Hepatocyte (in vitro differentiated cells): Measurements from ENCODE around the gene ERC2. TPM values are rescaled to one million over a fixed set of nuclear protein-coding genes. Genes with fewer than 3 reads are reported as not detected.

Source experiments
- DNase-seq: peaks from one replicate; pipeline ENCODE4 v3.0.0-alpha.2; 2016; ENCODE audit warnings: low spot score
- H2AFZ ChIP-seq: fragments of 200-600 bp; sonication (generic); 2 replicates; pipeline ENCODE4 v1.6.0; 2016; ENCODE audit warnings: antibody characterized with exemption, mild to moderate bottlenecking
- H3K27ac ChIP-seq: fragments of 200-600 bp; sonication (generic); 2 replicates; pipeline ENCODE4 v1.5.1; 2016; ENCODE audit warnings: mild to moderate bottlenecking
- H3K27me3 ChIP-seq: fragments of 200-600 bp; sonication (generic); 2 replicates; pipeline ENCODE4 v1.6.1; 2016
- H3K36me3 ChIP-seq: fragments of 200-600 bp; sonication (generic); replicated peaks from 2 replicates; pipeline ENCODE4 v1.5.1; 2016; ENCODE audit warnings: low read depth; ENCODE audit not compliant: insufficient read depth
- H3K4me1 ChIP-seq: fragments of 200-600 bp; sonication (generic); 2 replicates; pipeline ENCODE4 v1.5.1; 2016; ENCODE audit warnings: mild to moderate bottlenecking, moderate library complexity; ENCODE audit not compliant: insufficient read depth
- H3K4me2 ChIP-seq: fragments of 200-600 bp; sonication (generic); 2 replicates; pipeline ENCODE4 v1.6.0; 2016
- H3K4me3 ChIP-seq: fragments of 200-600 bp; sonication (generic); 2 replicates; pipeline ENCODE4 v1.5.1; 2016; ENCODE audit warnings: mild to moderate bottlenecking
- H3K79me2 ChIP-seq: fragments of 200-600 bp; sonication (generic); 2 replicates; pipeline ENCODE4 v1.6.0; 2017; ENCODE audit warnings: mild to moderate bottlenecking
- H3K9me2 ChIP-seq: fragments of 200-600 bp; sonication (generic); replicated peaks from 2 replicates; pipeline ENCODE4 v1.6.0; 2017; ENCODE audit warnings: mild to moderate bottlenecking; ENCODE audit not compliant: insufficient read depth
- H3K9me3 ChIP-seq: fragments of 200-600 bp; sonication (generic); 2 replicates; pipeline ENCODE4 v1.5.1; 2016; ENCODE audit warnings: low read depth, mild to moderate bottlenecking
- H4K20me1 ChIP-seq: fragments of 200-600 bp; sonication (generic); 2 replicates; pipeline ENCODE4 v1.6.0; 2016; ENCODE audit warnings: mild to moderate bottlenecking; ENCODE audit not compliant: insufficient read depth, poor library complexity, severe bottlenecking
- EZH2 ChIP-seq: fragments of 200-600 bp; sonication (generic); IDR thresholded peaks from 2 replicates; pipeline ENCODE4 v1.6.1; 2016; ENCODE audit warnings: antibody characterized with exemption, mild to moderate bottlenecking, borderline replicate concordance
- EZH2phosphoT487 ChIP-seq: fragments of 200-600 bp; sonication (generic); IDR thresholded peaks from one replicate; pipeline ENCODE4 v1.6.1; 2018; ENCODE audit warnings: antibody characterized with exemption, mild to moderate bottlenecking, low read depth, moderate library complexity; ENCODE audit not compliant: unreplicated experiment, severe bottlenecking
- WGBS: methylation state at CpG from one replicate; pipeline ENCODE4 v1.1.6; 2016; ENCODE audit warnings: low lambda C conversion rate; ENCODE audit errors: missing lambda C conversion rate; 5-methylcytosine and 5-hydroxymethylcytosine counted together
- polyA plus RNA-seq: library from polyadenylated mRNA; unstranded; fragments of >200 nt; fragmentation: Nextera tagmentation; extraction: Ambion mirVana; gene quantifications from 2 replicates; pipeline ENCODE4 v1.2.1, GENCODE V29; 2016
- total RNA-seq: library from RNA; depleted of rRNA; stranded (reverse); fragments of >200 nt; gene quantifications from 2 replicates; pipeline ENCODE4 v1.2.3, GENCODE V29; 2014
- TF ChIP-seq, protein P1 (sequence below): fragments of 200-600 bp; sonication (generic); IDR thresholded peaks from 2 replicates; pipeline ENCODE4 v1.5.1; 2016; ENCODE audit warnings: antibody characterized with exemption, mild to moderate bottlenecking; ENCODE audit not compliant: poor library complexity

Gene ERC2
- total and polyA plus RNA-seq, 2 experiments from 2014 or later, result 1.2 to 5.3 TPM

DNA sequence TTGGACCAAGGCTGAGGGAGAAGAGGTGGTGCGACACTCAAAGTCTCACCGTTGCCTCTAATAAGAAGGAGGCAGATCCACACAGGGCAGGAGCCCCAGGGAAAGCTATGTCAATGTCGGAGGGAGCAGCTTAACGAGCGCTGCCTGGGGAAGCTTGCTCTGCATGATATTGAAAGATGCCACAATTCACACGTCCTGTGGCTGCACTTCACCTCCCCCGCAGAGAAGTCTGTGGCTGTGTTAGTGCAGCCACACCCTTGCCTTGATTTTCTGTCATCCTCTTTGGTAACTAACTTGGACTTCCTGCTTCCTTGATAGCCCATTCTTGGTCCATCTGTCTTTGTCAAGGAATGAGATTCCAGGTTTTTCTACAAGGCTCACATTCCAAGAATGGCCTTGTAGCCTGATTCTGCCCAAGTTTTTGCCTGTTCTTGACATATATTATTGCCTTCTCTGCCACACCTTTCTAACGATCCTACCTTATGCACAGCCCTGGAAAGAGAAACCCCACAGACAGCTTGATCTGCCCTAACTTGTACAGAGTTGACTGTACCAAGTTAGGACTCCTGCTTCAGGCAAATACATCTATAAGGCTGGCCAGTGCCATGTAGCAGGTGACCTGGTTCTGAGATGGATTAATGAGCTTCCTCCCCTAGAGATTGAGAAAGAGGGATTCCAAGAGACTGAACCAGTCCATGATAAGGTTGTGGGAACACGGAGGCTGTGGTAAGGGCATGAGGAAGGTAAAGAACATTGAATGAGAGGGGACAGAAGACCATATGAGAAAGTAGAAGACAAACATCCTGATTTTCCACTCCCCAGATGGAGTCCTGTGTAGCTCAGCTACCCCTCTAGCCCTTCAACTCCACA, 828.1 kb downstream of the ERC2 start:
- Histone ChIP-seq H3K79me2 (no peaks in the 10 kb centered on the region), H3K4me1 (no peaks in the 10 kb centered on the region), H3K27ac (no peak overlapping the region), H3K9me2 (no peaks in the 10 kb centered on the region), H3K9me3 (no peaks in the 10 kb centered on the region), H3K4me2 (no peak overlapping the region), H3K27me3 (no peaks in the 10 kb centered on the region), H3K4me3 (no peak overlapping the region), H3K36me3 (no peaks in the 10 kb centered on the region), H2AFZ (no peak overlapping the region), H4K20me1 (no peaks in the 10 kb centered on the region)
- 70% methylated on average over 9 of the region's 9 CpGs for WGBS
- no peak for DNase-seq
- TF ChIP-seq EZH2 (no peak), EZH2phosphoT487 (no peak)
- TF ChIP-seq, protein P1, sequence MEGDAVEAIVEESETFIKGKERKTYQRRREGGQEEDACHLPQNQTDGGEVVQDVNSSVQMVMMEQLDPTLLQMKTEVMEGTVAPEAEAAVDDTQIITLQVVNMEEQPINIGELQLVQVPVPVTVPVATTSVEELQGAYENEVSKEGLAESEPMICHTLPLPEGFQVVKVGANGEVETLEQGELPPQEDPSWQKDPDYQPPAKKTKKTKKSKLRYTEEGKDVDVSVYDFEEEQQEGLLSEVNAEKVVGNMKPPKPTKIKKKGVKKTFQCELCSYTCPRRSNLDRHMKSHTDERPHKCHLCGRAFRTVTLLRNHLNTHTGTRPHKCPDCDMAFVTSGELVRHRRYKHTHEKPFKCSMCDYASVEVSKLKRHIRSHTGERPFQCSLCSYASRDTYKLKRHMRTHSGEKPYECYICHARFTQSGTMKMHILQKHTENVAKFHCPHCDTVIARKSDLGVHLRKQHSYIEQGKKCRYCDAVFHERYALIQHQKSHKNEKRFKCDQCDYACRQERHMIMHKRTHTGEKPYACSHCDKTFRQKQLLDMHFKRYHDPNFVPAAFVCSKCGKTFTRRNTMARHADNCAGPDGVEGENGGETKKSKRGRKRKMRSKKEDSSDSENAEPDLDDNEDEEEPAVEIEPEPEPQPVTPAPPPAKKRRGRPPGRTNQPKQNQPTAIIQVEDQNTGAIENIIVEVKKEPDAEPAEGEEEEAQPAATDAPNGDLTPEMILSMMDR, result no peak

DNA sequence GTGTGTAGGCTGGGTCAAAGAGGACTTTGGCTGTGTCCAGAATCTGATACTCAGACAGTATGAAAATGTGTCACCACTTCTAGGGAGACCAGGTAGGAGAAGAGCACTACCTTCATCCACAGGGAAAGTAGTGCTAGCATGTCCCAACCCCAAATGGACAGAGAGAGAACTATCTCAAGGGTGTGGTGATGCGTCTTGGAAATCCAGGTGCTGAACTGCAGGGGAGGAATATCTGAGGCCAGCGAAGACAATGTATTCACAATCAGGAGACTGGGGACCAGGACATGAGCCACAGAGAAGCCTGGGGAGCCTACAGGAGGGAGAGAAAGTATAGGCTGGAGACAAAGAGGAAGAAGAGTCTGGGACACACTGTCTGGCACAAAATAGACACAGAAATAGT, 829.1 kb downstream of the ERC2 start:
- Histone ChIP-seq H3K4me1 (no peaks in the 10 kb centered on the region), H3K27ac (no peak overlapping the region), H3K36me3 (no peaks in the 10 kb centered on the region), H2AFZ (no peak overlapping the region), H3K9me2 (no peaks in the 10 kb centered on the region), H3K79me2 (no peaks in the 10 kb centered on the region), H4K20me1 (no peaks in the 10 kb centered on the region), H3K4me2 (no peak overlapping the region), H3K27me3 (no peaks in the 10 kb centered on the region), H3K9me3 (no peaks in the 10 kb centered on the region), H3K4me3 (no peak overlapping the region)
- no peak for DNase-seq
- TF ChIP-seq EZH2phosphoT487, result no peak
- WGBS, result 87% methylated on average over 2 of the region's 2 CpGs

DNA sequence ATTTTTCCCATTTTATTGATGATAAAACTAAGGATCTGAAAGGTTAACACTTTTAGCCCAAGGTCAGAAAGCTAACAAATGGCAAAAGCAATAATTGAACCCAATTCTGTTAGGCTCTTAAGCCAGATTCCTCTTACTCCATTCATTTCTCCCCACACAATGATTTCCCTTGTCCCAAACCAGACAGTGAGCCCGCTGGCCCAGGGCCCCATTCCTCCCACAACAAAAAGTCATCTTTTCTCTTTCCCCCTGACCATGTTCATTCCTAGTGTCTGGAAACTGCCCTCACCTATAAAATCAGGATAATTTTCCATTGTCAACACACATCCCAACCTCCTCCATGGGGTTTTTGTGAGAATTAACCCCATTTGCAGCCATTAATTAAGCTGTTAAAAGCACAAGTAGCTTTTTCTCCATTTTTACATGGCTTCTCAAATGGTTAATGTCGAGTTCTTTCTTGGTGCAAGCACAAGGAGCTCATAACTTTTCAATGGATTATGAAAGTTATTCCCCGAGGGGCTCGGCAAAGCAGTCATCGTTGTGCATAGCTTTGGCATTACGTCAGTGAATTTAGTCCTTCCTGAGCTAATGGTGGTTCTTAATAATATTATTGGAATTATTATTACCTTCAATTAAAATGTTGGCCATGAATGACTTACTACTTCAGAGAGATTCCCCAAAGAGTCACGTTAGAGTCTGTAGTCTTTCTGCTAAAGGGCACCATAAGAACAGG, 830.2 kb downstream of the ERC2 start:
- H3K27ac ChIP-seq, result no peak overlapping the region
- H3K4me1 ChIP-seq, result no peaks in the 10 kb centered on the region
- H3K79me2 ChIP-seq, result no peaks in the 10 kb centered on the region
- no peak overlapping the region for H3K4me3 ChIP-seq
- TF ChIP-seq EZH2 (no peak), EZH2phosphoT487 (no peak)
- TF ChIP-seq, protein P1, result no peak
- no peaks in the 10 kb centered on the region for H4K20me1 ChIP-seq
- H3K36me3 ChIP-seq, result no peaks in the 10 kb centered on the region
- H2AFZ ChIP-seq, result no peak overlapping the region
- no peak overlapping the region for H3K4me2 ChIP-seq
- no peak for DNase-seq
- 75% methylated on average over 7 of the region's 7 CpGs for WGBS
- no peaks in the 10 kb centered on the region for H3K9me2 ChIP-seq
- H3K9me3 ChIP-seq, result no peaks in the 10 kb centered on the region
- no peaks in the 10 kb centered on the region for H3K27me3 ChIP-seq
